HepG2 (cell line): ENCODE data around the gene RHOG. TPM values are rescaled to one million over a fixed set of nuclear protein-coding genes. Genes with fewer than 3 reads are reported as not detected.

Experiments
- ASH2L ChIP-seq: fragments of 300-600, 200-600 bp; sonication (generic); IDR thresholded peaks from 2 replicates; pipeline ENCODE4 v1.7.0; 2017; ENCODE audit warnings: low read depth, mild to moderate bottlenecking, moderate library complexity, mixed read lengths, low read length; ENCODE audit not compliant: insufficient read length
- BCL6 ChIP-seq: IDR thresholded peaks from 2 replicates; pipeline ENCODE4 v1.6.1; 2016; ENCODE audit warnings: missing genetic modification reagents, missing compliant biosample characterization
- CAMTA2 ChIP-seq: sonication (generic); formaldehyde crosslinking; IDR thresholded peaks from 2 replicates; pipeline ENCODE4 v1.4.0; 2020; ENCODE audit warnings: mild to moderate bottlenecking, missing genetic modification reagents, borderline replicate concordance
- JUND ChIP-seq: sonication (generic); formaldehyde crosslinking; IDR thresholded peaks from 2 replicates; pipeline ENCODE4 v1.8.0; 2022; ENCODE audit warnings: mild to moderate bottlenecking, missing genetic modification reagents
- KLF9 ChIP-seq: IDR thresholded peaks from 2 replicates; pipeline ENCODE4 v1.6.1; 2016; ENCODE audit warnings: low read depth
- NPAS2 ChIP-seq: sonication (generic); formaldehyde crosslinking; IDR thresholded peaks from 2 replicates; pipeline ENCODE4 v1.8.0; 2022; ENCODE audit warnings: mild to moderate bottlenecking, missing genetic modification reagents, borderline replicate concordance
- PHF8 ChIP-seq: sonication (generic); formaldehyde crosslinking; IDR thresholded peaks from 2 replicates; pipeline ENCODE4 v1.5.0; 2020; ENCODE audit warnings: missing genetic modification reagents
- PLRG1 ChIP-seq: fragments of 450-650 bp; conservative IDR thresholded peaks from 2 replicates; pipeline ENCODE4 v1.6.1; 2016
- REXO4 ChIP-seq: sonication (generic); formaldehyde crosslinking; IDR thresholded peaks from 2 replicates; pipeline ENCODE4 v1.8.0; 2022; ENCODE audit warnings: missing genetic modification reagents, mild to moderate bottlenecking, borderline replicate concordance
- SIX4 ChIP-seq: sonication (generic); formaldehyde crosslinking; IDR thresholded peaks from 2 replicates; pipeline ENCODE4 v1.4.0; 2020; ENCODE audit warnings: missing genetic modification reagents
- SP2 ChIP-seq: sonication (generic); formaldehyde crosslinking; IDR thresholded peaks from 2 replicates; pipeline ENCODE4 v1.5.1; 2020; ENCODE audit warnings: mild to moderate bottlenecking, missing genetic modification reagents
- ZFP36L2 ChIP-seq: sonication (generic); formaldehyde crosslinking; IDR thresholded peaks from 2 replicates; pipeline ENCODE4 v1.4.0; 2020; ENCODE audit warnings: missing genetic modification reagents
- ZFX ChIP-seq: sonication (generic); formaldehyde crosslinking; IDR thresholded peaks from 2 replicates; pipeline ENCODE4 v1.4.0; 2020; ENCODE audit warnings: mild to moderate bottlenecking, low read depth, missing genetic modification reagents, moderate library complexity
- ZNF280B ChIP-seq: sonication (generic); formaldehyde crosslinking; IDR thresholded peaks from 2 replicates; pipeline ENCODE4 v1.5.0; 2020; ENCODE audit warnings: missing genetic modification reagents, mild to moderate bottlenecking, borderline replicate concordance
- ZNF460 ChIP-seq: sonication (generic); formaldehyde crosslinking; IDR thresholded peaks from 2 replicates; pipeline ENCODE4 v1.5.1; 2020; ENCODE audit warnings: missing genetic modification reagents, mild to moderate bottlenecking, borderline replicate concordance
- ZNF652 ChIP-seq: IDR thresholded peaks from 2 replicates; pipeline ENCODE4 v1.6.1; 2016; ENCODE audit warnings: low read depth, borderline replicate concordance
- ZNF691 ChIP-seq: sonication (generic); formaldehyde crosslinking; IDR thresholded peaks from 2 replicates; pipeline ENCODE4 v1.4.0; 2020; ENCODE audit warnings: missing genetic modification reagents, low read depth, mild to moderate bottlenecking, borderline replicate concordance
- ZNF777 ChIP-seq: sonication (generic); formaldehyde crosslinking; IDR thresholded peaks from 2 replicates; pipeline ENCODE4 v1.4.0; 2020; ENCODE audit warnings: missing genetic modification reagents
- ZNF790 ChIP-seq: sonication (generic); formaldehyde crosslinking; IDR thresholded peaks from 2 replicates; pipeline ENCODE4 v1.8.0; 2022; ENCODE audit warnings: missing genetic modification reagents, mild to moderate bottlenecking, borderline replicate concordance
- polyA plus RNA-seq, 8 experiments: library from polyadenylated mRNA; depleted of rRNA in 3 of 8; stranded (reverse) in 7 of 8; unstranded in 1 of 8; fragments of >200 nt; fragmentation: Illumina TruSeq in 4 of 8; extraction: Trizol in 4 of 8; gene quantifications; 2 replicates each; pipeline versions ENCODE4 v1.2.1 to v1.2.3, GENCODE V29; 2011 to 2016; ENCODE audit warnings: low read depth in 4 of 8, missing spikeins in 1 of 8, mixed read lengths in 1 of 8; ENCODE audit not compliant: insufficient read depth in 1 of 8
- total RNA-seq, 5 experiments: library from RNA; depleted of rRNA; stranded (reverse); fragments of >200 nt; fragmentation: Illumina TruSeq; extraction: Trizol; gene quantifications; 2 replicates each; pipeline ENCODE4 v1.2.3, GENCODE V29; 2016; ENCODE audit warnings: low read depth in 1 of 5
- TF ChIP-seq, protein P1 (sequence below), 2 experiments: sonication (generic) in 1 of 2; formaldehyde crosslinking in 1 of 2; IDR thresholded peaks; 2 replicates each; pipeline versions ENCODE4 v1.5.1 to v1.6.1; 2011 to 2020; ENCODE audit warnings: borderline replicate concordance in 1 of 2, low read depth in 1 of 2, low read length in 1 of 2, mild to moderate bottlenecking in 1 of 2, missing genetic modification reagents in 1 of 2, moderate library complexity in 1 of 2

RHOG gene
- total and polyA plus RNA-seq, 2 of the 13 experiments (the other 11 are each of a cell fraction or from before 2014, with no cell fraction given): 7.7 to 23.4 TPM

DNA sequence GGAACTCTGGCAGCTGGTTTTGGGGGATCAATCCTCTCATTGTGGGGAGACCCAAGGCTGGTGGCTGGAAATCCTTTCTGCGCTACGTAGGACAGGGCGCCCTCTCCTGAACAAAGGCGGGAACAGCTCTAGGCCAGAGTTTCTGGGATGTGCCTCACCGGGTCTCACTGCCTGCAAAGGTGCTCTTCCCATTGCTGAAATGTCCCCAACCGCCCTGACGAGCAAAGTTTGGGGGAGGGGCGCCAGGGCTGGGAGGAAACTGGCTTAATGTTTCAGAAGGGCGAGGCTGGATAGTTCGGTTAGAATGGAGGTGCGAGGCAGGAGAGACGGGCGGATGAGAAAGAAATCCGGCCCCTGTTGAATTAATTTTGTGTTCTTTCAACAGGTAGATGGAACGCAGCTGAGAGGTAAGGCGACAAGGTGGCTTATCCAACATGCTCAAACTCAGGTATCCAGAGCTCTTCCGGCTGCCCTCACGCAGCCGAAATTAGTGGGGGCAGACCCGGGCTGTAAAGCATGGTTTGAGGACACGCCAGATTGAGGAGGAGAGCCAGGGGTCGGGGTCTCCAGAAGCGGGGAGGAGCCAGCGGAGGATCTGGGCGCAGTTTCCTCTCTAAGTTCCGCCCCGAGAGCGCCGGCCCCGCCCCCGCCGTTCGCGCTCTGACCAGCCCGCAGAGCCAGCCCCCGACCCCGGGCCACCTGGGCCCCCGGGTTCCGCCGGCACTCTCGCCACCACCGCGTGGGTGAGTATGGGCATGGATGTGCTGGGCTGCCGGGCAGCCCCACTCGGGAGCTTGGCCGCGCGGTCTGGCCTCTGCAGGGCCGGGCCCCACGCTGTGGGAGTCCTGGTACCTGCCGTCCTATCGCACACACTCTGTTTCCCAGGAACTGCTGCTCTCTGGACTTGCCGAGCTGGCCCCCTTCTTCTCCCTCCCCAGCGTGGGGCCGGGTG, 32.6 kb downstream of the RHOG start, which contains the start of gene PGAP2 (continued):
- TF ChIP-seq ZNF777 (CRISPR knock-in tag) (peak; percentile 54; the same call in 1 of the 2 replicates), BCL6 (CRISPR knock-in tag) (no peak), PHF8 (CRISPR knock-in tag) (peak; percentile 75), ZNF280B (CRISPR knock-in tag) (peak; percentile 51; the same call in 1 of the 2 replicates), ZFP36L2 (CRISPR knock-in tag) (no peak), ZFX (CRISPR knock-in tag) (0 out of 2 replicates have a peak, but pooled peaks have one; percentile 21), ZNF691 (no peak), SIX4 (CRISPR knock-in tag) (no peak), REXO4 (no peak), ASH2L (peak; percentile 42), NPAS2 (CRISPR knock-in tag) (no peak), KLF9 (CRISPR knock-in tag) (no peak), ZNF790 (CRISPR knock-in tag) (0 out of 2 replicates have a peak, but pooled peaks have one; percentile 33), CAMTA2 (no peak), ZNF460 (CRISPR knock-in tag) (no peak), PLRG1 (no peak), ZNF652 (no peak), JUND (no peak), SP2 (no peak)
- TF ChIP-seq, protein P1, sequence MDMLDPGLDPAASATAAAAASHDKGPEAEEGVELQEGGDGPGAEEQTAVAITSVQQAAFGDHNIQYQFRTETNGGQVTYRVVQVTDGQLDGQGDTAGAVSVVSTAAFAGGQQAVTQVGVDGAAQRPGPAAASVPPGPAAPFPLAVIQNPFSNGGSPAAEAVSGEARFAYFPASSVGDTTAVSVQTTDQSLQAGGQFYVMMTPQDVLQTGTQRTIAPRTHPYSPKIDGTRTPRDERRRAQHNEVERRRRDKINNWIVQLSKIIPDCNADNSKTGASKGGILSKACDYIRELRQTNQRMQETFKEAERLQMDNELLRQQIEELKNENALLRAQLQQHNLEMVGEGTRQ (IDR thresholded peaks at IDR 0.05; ENCODE audit: low read depth, low read length): no peak
- TF ChIP-seq, protein P1 (CRISPR knock-in tag; IDR thresholded peaks at IDR 0.05; ENCODE audit: borderline replicate concordance): no peak
